ENCODE results near the gene SCUBE1.

DNA sequence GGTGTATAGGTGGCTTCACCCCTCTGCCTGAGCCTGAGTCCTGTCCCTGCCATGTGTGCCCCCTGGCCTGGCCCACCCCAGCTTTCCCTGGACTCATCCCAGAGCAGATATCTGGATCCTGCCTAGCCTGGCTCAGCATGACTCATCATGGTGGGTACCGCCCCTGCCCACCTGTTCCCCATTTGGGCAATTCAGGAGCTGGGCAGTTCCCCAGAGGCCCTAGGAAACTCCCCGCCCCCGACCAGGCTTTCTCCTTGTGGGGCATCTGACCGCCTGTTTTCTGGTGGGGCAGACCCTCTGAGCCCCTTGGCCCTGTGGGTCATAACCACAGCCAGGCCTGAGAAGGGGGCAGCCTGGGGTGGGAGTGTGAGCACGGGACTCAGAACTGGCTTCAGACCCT, 187.4 kb downstream of the SCUBE1 start:
- TF ChIP-seq, protein P1, sequence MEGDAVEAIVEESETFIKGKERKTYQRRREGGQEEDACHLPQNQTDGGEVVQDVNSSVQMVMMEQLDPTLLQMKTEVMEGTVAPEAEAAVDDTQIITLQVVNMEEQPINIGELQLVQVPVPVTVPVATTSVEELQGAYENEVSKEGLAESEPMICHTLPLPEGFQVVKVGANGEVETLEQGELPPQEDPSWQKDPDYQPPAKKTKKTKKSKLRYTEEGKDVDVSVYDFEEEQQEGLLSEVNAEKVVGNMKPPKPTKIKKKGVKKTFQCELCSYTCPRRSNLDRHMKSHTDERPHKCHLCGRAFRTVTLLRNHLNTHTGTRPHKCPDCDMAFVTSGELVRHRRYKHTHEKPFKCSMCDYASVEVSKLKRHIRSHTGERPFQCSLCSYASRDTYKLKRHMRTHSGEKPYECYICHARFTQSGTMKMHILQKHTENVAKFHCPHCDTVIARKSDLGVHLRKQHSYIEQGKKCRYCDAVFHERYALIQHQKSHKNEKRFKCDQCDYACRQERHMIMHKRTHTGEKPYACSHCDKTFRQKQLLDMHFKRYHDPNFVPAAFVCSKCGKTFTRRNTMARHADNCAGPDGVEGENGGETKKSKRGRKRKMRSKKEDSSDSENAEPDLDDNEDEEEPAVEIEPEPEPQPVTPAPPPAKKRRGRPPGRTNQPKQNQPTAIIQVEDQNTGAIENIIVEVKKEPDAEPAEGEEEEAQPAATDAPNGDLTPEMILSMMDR (IDR thresholded peaks at IDR 0.05): no peak
- no peak for TF ChIP-seq POLR2A (IDR thresholded peaks at IDR 0.05)
